IPS-11a (cell line): Measurements from ENCODE around the gene CLHC1.
"Not testable (repeated sequence)": the region's sequence is repeated elsewhere in the genome, so short reads cannot be mapped to it uniquely, and the experiment has no call there.

Experiments used
- H3K4me3 ChIP-seq: one replicate; pipeline ENCODE4 v1.5.1; 2013; ENCODE audit warnings: low read depth, low read length, control low read depth

CLHC1 gene

GRCh38 chr2:55154525-55155030, 77.5 kb downstream of the CLHC1 start:
- no peak overlapping the region for H3K4me3 ChIP-seq

GRCh38 chr2:55153584-55154299, 78.4 kb downstream of the CLHC1 start:
- H3K4me3 ChIP-seq: no peak overlapping the region

GRCh38 chr2:55152475-55153412, 79.3 kb downstream of the CLHC1 start:
- H3K4me3 ChIP-seq: no peak overlapping the region

GRCh38 chr2:55151733-55152433, 80.2 kb downstream of the CLHC1 start:
- H3K4me3 ChIP-seq: no peak overlapping the region

GRCh38 chr2:55150834-55151233, 81.3 kb downstream of the CLHC1 start:
- no peak overlapping the region for H3K4me3 ChIP-seq

- no peak overlapping the region for H3K4me3 ChIP-seq
Measured at GRCh38 chr2:55148269-55148668, 83.8 kb downstream of the CLHC1 start.

- H3K4me3 ChIP-seq: no peak overlapping the region
Measured at GRCh38 chr2:55147531-55147930, 84.6 kb downstream of the CLHC1 start.

GRCh38 chr2:55147041-55147440, 85.1 kb downstream of the CLHC1 start:
- H3K4me3 ChIP-seq: no peak overlapping the region

GRCh38 chr2:55146263-55146662, 85.8 kb downstream of the CLHC1 start:
- H3K4me3 ChIP-seq: no peak overlapping the region

GRCh38 chr2:55144922-55145820, 86.9 kb downstream of the CLHC1 start:
- no peak overlapping the region for H3K4me3 ChIP-seq

- H3K4me3 ChIP-seq: not testable (repeated sequence)
Measured at GRCh38 chr2:55143706-55144105, 88.4 kb downstream of the CLHC1 start.

GRCh38 chr2:55142518-55142917, 89.6 kb downstream of the CLHC1 start:
- no peak overlapping the region for H3K4me3 ChIP-seq

GRCh38 chr2:55141572-55142413, 90.3 kb downstream of the CLHC1 start:
- no peak overlapping the region for H3K4me3 ChIP-seq

- no peak overlapping the region for H3K4me3 ChIP-seq
Measured at GRCh38 chr2:55140316-55141219, 91.5 kb downstream of the CLHC1 start.

- no peak overlapping the region for H3K4me3 ChIP-seq
Measured at GRCh38 chr2:55139305-55139704, 92.8 kb downstream of the CLHC1 start.

GRCh38 chr2:55138882-55139229, 93.2 kb downstream of the CLHC1 start:
- H3K4me3 ChIP-seq: no peak overlapping the region

GRCh38 chr2:55138014-55138881, 93.8 kb downstream of the CLHC1 start:
- no peak overlapping the region for H3K4me3 ChIP-seq
